Measurements from ENCODE around the gene KSR1.
"Not testable (repeated sequence)": the region's sequence is repeated elsewhere in the genome, so short reads cannot be mapped to it uniquely, and the experiment has no call there.

Gene KSR1

DNA sequence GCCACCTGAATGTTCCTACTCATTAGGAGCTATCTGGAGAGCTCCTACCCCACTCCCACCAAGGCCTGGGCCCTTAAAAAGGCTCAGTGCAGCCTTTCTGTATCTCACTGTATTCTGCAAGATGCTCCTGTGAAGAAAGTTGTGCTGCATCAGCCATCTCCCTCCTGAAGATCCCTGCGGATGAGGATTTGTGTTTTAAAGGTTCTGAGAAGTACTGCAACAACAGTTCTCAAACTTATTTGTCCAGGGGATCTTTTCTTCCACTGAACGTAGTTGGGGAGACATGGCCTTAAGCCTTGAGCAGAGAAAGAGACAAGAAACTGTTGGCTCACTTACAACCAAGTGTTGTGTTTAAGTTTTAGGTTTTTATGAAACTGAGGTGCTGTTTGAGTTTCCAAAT, 9.6 kb downstream of the KSR1 start:
- not testable (repeated sequence) for H3K4me1 ChIP-seq (ENCODE audit: control insufficient read depth in 1 of 2, insufficient read depth in 2 of 2, low read length in 2 of 2); H3K27ac ChIP-seq (ENCODE audit: low read length); H3K36me3 ChIP-seq (ENCODE audit: control insufficient read depth in 1 of 2, insufficient read depth in 2 of 2, low read length in 2 of 2); H3K9me3 ChIP-seq (ENCODE audit: control insufficient read depth in 1 of 2, low read length in 2 of 2); H3K27me3 ChIP-seq (ENCODE audit: low read depth, low read length); H3K4me3 ChIP-seq (ENCODE audit: low read depth in 1 of 2, low read length in 2 of 2)

DNA sequence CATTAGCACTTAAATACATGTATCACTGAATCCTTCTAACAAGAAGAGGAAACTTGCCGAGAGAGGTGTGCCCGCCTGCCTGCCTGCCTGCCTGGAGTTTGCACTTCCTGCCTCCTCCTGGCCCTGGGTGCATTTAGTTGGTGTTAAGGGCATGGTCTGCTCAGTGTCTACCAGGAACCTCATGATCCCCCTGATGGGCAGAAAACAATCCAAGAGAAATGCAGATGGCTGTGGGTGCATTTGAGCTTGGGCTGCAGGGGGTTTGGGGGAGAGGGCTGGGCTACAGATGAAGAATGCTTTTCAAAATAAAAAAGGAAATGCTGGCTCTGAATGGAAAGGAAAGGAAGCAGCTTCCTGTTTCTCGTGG, 10.1 kb downstream of the KSR1 start:
- H3K36me3 ChIP-seq (ENCODE audit: control insufficient read depth in 1 of 2, insufficient read depth in 2 of 2, low read length in 2 of 2), result no peaks in the 10 kb centered on the region
- H3K27me3 ChIP-seq (ENCODE audit: low read depth, low read length), result no peaks in the 10 kb centered on the region
- H3K9me3 ChIP-seq (ENCODE audit: control insufficient read depth in 1 of 2, low read length in 2 of 2), result no peaks in the 10 kb centered on the region
- no peaks in the 10 kb centered on the region for H3K4me1 ChIP-seq (ENCODE audit: control insufficient read depth in 1 of 2, insufficient read depth in 2 of 2, low read length in 2 of 2)
- no peak overlapping the region for H3K27ac ChIP-seq (ENCODE audit: low read length)
- H3K4me3 ChIP-seq (ENCODE audit: low read depth in 1 of 2, low read length in 2 of 2), result no peak overlapping the region

DNA sequence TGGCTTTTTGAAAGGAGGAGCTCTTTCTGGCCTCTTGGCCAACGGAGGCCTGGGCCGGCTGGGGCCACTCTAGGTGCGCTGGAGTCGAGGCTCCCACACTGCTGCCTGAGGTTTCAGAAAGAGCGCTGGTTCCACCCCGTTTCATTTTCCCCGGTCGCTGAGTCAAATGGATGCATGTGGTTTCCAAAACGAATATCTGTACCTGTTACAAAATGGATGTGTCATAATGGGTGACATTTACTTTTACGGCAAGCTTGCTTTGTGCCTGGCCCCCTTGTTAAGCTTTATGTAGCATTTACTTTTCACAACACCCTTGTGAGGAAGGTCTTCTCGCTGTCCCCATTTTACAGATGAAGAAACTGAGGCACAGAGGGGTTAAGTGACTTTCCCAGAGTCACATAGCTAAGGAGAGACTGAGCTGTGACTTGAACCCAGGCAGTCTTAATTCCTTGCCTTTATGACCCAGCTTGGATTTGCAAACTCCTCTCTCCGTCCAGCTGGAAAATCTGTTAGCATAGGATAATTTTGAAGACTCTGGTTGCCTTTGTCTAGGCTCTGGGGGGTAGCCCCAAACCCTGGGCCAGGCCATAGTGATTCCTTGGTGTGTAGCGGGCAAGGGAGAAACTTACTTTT, 10.6 kb downstream of the KSR1 start:
- Histone ChIP-seq H3K36me3 (ENCODE audit: control insufficient read depth in 1 of 2, insufficient read depth in 2 of 2, low read length in 2 of 2) (no peaks in the 10 kb centered on the region), H3K4me3 (ENCODE audit: low read depth in 1 of 2, low read length in 2 of 2) (no peak overlapping the region), H3K27ac (ENCODE audit: low read length) (no peak overlapping the region), H3K9me3 (ENCODE audit: control insufficient read depth in 1 of 2, low read length in 2 of 2) (no peaks in the 10 kb centered on the region), H3K4me1 (ENCODE audit: control insufficient read depth in 1 of 2, insufficient read depth in 2 of 2, low read length in 2 of 2) (no peaks in the 10 kb centered on the region), H3K27me3 (ENCODE audit: low read depth, low read length) (no peaks in the 10 kb centered on the region)

- no peak overlapping the region for H3K27ac ChIP-seq (ENCODE audit: low read length)
Measured at GRCh38 chr17:27469256-27469655, 13.0 kb downstream of the KSR1 start.

DNA sequence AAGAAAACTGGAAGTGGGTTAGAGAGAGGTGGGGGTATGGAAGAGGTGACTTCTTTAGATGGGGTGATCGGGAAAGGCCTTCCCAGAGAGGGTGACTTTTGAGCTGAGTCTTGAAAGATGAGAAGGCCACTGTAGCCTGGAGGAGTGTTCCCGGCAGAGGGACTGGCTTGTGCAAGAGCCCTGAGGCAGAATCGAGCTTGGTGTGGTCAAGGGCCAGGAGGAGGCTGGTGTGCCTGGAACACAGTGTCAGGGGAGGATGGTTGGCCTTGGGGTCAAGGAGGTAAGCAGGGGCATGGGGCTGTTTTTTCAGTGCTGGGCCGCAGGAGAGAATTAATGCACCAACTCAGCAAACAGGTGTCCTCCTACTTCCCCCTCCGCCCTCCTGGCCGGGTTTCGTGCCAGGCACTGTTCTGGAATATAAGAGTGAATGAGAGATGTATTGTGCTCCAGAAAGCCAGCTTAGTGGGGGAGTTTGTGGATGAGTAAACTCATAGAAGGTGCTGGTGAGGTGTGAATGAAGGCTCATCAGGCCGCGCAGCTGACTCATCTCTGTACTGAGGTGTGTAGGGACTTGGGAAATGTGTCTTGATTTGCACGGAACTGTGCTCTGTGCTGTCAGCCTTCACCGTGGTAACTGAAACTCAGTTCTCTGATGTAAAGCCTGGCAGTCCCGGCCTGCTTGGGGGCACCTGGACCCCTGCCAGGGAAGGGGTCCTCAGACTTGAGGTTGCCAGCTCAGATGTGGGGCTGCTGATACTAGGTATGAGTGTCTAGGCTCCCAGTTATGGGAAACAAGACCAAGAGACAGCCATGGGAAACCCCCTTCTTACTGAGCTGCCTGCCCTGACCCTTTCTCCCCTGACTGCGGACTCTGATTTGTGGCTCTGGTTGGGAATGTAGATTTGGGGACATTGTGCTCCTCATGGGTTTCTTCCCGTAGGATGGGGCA, 15.3 kb downstream of the KSR1 start:
- H3K27ac ChIP-seq (ENCODE audit: low read length), result no peak overlapping the region

More at GRCh38 chr17:27469256-27469655, 13.0 kb downstream of the KSR1 start:
- no peaks in the 10 kb centered on the region for H3K27me3 ChIP-seq (ENCODE audit: low read depth, low read length)
- H3K9me3 ChIP-seq (ENCODE audit: control insufficient read depth in 1 of 2, low read length in 2 of 2), result no peaks in the 10 kb centered on the region
- H3K36me3 ChIP-seq (ENCODE audit: control insufficient read depth in 1 of 2, insufficient read depth in 2 of 2, low read length in 2 of 2), result no peaks in the 10 kb centered on the region
- no peak overlapping the region for H3K4me3 ChIP-seq (ENCODE audit: low read depth in 1 of 2, low read length in 2 of 2)
- peaks cover 7 to 12% of the 10 kb centered on the region in 2 donors for H3K4me1 ChIP-seq (ENCODE audit: control insufficient read depth in 1 of 2, insufficient read depth in 2 of 2, low read length in 2 of 2)

GRCh38 chr17:27473190-27473747, 17.0 kb downstream of the KSR1 start:
- Histone ChIP-seq H3K27ac (ENCODE audit: low read length) (no peak overlapping the region), H3K4me3 (ENCODE audit: low read depth in 1 of 2, low read length in 2 of 2) (no peak overlapping the region), H3K36me3 (ENCODE audit: control insufficient read depth in 1 of 2, insufficient read depth in 2 of 2, low read length in 2 of 2) (no peaks in the 10 kb centered on the region), H3K4me1 (ENCODE audit: control insufficient read depth in 1 of 2, insufficient read depth in 2 of 2, low read length in 2 of 2) (peaks cover 7 to 13% of the 10 kb centered on the region in 2 donors), H3K27me3 (ENCODE audit: low read depth, low read length) (no peaks in the 10 kb centered on the region), H3K9me3 (ENCODE audit: control insufficient read depth in 1 of 2, low read length in 2 of 2) (no peaks in the 10 kb centered on the region)

More for the DNA sequence above, 15.3 kb downstream of the KSR1 start:
- H3K4me3 ChIP-seq (ENCODE audit: low read depth in 1 of 2, low read length in 2 of 2), result no peak overlapping the region
- peaks cover 7 to 13% of the 10 kb centered on the region in 2 donors for H3K4me1 ChIP-seq (ENCODE audit: control insufficient read depth in 1 of 2, insufficient read depth in 2 of 2, low read length in 2 of 2)
- H3K36me3 ChIP-seq (ENCODE audit: control insufficient read depth in 1 of 2, insufficient read depth in 2 of 2, low read length in 2 of 2), result no peaks in the 10 kb centered on the region
- no peaks in the 10 kb centered on the region for H3K27me3 ChIP-seq (ENCODE audit: low read depth, low read length)
- H3K9me3 ChIP-seq (ENCODE audit: control insufficient read depth in 1 of 2, low read length in 2 of 2), result no peaks in the 10 kb centered on the region

GRCh38 chr17:27473748-27474609, 17.7 kb downstream of the KSR1 start:
- H3K36me3 ChIP-seq (ENCODE audit: control insufficient read depth in 1 of 2, insufficient read depth in 2 of 2, low read length in 2 of 2), result no peaks in the 10 kb centered on the region
- no peaks in the 10 kb centered on the region for H3K27me3 ChIP-seq (ENCODE audit: low read depth, low read length)
- H3K4me1 ChIP-seq (ENCODE audit: control insufficient read depth in 1 of 2, insufficient read depth in 2 of 2, low read length in 2 of 2), result peaks cover 7 to 13% of the 10 kb centered on the region in 2 donors
- H3K4me3 ChIP-seq (ENCODE audit: low read depth in 1 of 2, low read length in 2 of 2), result no peak overlapping the region
- no peaks in the 10 kb centered on the region for H3K9me3 ChIP-seq (ENCODE audit: control insufficient read depth in 1 of 2, low read length in 2 of 2)
- no peak overlapping the region for H3K27ac ChIP-seq (ENCODE audit: low read length)

DNA sequence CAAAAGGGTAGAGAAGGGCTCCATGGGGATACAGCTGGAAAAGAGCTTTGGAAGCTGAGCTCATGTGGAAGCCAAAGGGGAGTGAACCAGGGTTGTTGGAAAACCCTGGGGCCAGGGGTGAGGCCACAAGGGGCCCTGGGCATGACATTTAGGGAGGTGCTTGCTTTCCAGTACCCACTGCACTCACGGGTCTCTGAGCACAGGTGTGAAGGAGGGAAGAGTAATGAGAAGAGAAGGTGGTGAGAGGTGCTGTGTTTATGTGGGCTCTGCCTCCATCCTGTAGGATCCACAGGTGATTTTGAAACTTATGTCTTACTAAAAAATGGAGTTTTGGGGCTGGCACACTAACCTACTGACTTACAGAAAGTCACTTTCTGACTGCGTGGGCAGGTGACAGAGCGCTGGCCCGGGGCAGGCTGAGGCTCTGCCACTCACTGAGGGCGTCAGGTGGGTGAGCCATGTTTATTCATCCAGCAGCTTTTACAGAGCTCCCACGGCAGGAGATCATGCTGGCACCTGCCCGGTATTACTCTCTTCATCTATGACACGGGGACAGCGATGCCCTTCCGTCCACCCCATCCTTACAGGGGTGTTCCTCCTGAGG, 18.9 kb downstream of the KSR1 start:
- Histone ChIP-seq H3K4me3 (ENCODE audit: low read depth in 1 of 2, low read length in 2 of 2) (no peak overlapping the region), H3K27ac (ENCODE audit: low read length) (no peak overlapping the region), H3K4me1 (ENCODE audit: control insufficient read depth in 1 of 2, insufficient read depth in 2 of 2, low read length in 2 of 2) (peaks cover 7 to 13% of the 10 kb centered on the region in 2 donors), H3K27me3 (ENCODE audit: low read depth, low read length) (no peaks in the 10 kb centered on the region), H3K36me3 (ENCODE audit: control insufficient read depth in 1 of 2, insufficient read depth in 2 of 2, low read length in 2 of 2) (no peaks in the 10 kb centered on the region), H3K9me3 (ENCODE audit: control insufficient read depth in 1 of 2, low read length in 2 of 2) (no peaks in the 10 kb centered on the region)

DNA sequence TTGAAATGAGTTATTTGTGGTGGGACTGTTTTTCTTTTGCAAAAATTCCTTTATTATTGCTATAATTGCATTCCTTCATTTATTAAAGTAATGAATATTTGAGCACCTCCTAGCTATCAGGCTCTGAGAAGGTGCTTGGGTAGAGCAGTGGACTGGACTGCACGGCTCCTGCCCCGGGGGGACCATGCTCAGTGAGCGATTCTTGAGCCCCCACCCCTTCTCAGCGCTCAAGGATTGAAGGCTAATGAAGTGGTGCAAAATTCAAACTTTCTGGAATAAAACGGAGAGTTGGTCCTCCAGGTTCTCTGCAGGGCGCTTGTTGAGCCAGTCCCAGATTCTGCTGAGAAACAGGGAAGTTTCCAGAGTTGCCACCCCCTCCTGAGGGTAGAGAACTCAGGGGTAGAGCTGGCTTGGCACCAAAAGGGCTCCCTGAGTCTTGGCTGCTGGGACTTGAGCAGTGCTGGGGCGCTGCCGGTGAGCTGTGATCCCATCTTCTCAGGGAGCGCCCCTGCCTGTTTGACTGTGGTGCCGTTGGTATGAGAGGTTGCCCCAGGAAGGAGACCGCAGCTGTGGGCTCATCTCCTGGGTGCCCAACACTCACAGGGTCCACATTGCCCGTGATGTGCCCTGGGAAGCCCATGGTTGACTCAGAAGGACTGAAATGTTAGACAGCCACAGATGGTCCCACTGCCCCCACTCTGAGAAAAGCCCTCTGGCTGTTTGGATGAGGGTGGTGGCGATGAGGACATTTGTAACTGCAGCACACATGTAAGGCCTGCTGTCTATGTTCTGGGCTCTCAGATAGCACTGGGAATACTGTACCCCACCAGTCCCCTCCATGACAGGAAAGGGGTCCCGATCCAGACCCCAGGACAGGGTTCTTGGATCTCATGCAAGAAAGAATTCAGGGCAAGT, 20.0 kb downstream of the KSR1 start:
- H3K9me3 ChIP-seq (ENCODE audit: control insufficient read depth in 1 of 2, low read length in 2 of 2), result no peaks in the 10 kb centered on the region
- no peak overlapping the region for H3K27ac ChIP-seq (ENCODE audit: low read length)
- peaks cover 7 to 13% of the 10 kb centered on the region in 2 donors for H3K4me1 ChIP-seq (ENCODE audit: control insufficient read depth in 1 of 2, insufficient read depth in 2 of 2, low read length in 2 of 2)
- H3K27me3 ChIP-seq (ENCODE audit: low read depth, low read length), result no peaks in the 10 kb centered on the region
- H3K4me3 ChIP-seq (ENCODE audit: low read depth in 1 of 2, low read length in 2 of 2), result no peak overlapping the region
- no peaks in the 10 kb centered on the region for H3K36me3 ChIP-seq (ENCODE audit: control insufficient read depth in 1 of 2, insufficient read depth in 2 of 2, low read length in 2 of 2)
